Stomach (tissue), 4 donors: ENCODE results near the gene LCE2C.

ENCODE experiments used
- CTCF ChIP-seq, 7 experiments: fragments of 450-650 bp in 4 of 7; fragments of 200-600 bp in 3 of 7; sonication (generic) in 3 of 7; IDR thresholded peaks; one replicate each; pipeline ENCODE4 v1.5.1; 2016 to 2019; ENCODE audit warnings: antibody characterized with exemption in 7 of 7, control low read depth in 2 of 7, mild to moderate bottlenecking in 1 of 7
- POLR2A ChIP-seq, 4 donors: fragments of 450-650 bp; IDR thresholded peaks; one replicate each; pipeline ENCODE4 v1.6.1; 2016; ENCODE audit warnings: antibody characterized with exemption in 4 of 4, control low read depth in 2 of 4, mild to moderate bottlenecking in 1 of 4, moderate library complexity in 1 of 4

- TF ChIP-seq CTCF (IDR thresholded peaks at IDR 0.05) (no peak), POLR2A (IDR thresholded peaks at IDR 0.05) (no peak)
Observed at GRCh38 chr1:152630596-152630995, 44.5 kb upstream of the LCE2C start.
